Erythroblast (primary cell): ENCODE results near the gene DHRS1.

ENCODE experiments used
- GATA1 ChIP-seq: IDR thresholded peaks from 2 replicates; pipeline ENCODE4 v1.6.1; 2011; ENCODE audit warnings: low read depth, mild to moderate bottlenecking, control low read depth, low read length, moderate library complexity
- POLR2A ChIP-seq: IDR thresholded peaks from 2 replicates; pipeline ENCODE4 v1.6.1; 2011; ENCODE audit warnings: mild to moderate bottlenecking, low read length

GRCh38 chr14:24261256-24261968 is 38.2 kb downstream of the DHRS1 start:
- TF ChIP-seq POLR2A (no peak), GATA1 (no peak)
